ENCODE results near the gene MZT2A.
"Not testable (repeated sequence)": the region's sequence is repeated elsewhere in the genome, so short reads cannot be mapped to it uniquely, and the experiment has no call there.

DNA sequence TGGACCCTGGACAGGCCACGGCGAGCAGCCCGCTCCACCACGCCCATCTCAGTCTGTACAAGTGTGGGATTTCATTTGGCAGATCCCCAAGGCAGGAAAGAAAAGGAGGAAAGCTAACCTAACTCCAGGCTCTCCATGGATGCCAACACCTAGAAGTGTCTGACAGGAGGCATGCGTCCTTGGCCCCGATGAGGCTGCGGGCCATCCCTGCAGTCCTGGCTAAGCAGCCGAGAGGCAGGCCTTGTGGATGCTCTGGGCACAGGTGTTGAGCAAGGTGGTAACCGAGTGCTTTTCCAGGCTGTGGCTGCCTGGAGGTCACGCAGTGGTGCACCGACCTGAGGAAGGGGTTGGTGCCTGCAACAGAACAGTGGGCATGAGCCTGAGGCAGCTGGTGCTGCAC is 42.8 kb upstream of the MZT2A start:
- TF ChIP-seq, protein P1, sequence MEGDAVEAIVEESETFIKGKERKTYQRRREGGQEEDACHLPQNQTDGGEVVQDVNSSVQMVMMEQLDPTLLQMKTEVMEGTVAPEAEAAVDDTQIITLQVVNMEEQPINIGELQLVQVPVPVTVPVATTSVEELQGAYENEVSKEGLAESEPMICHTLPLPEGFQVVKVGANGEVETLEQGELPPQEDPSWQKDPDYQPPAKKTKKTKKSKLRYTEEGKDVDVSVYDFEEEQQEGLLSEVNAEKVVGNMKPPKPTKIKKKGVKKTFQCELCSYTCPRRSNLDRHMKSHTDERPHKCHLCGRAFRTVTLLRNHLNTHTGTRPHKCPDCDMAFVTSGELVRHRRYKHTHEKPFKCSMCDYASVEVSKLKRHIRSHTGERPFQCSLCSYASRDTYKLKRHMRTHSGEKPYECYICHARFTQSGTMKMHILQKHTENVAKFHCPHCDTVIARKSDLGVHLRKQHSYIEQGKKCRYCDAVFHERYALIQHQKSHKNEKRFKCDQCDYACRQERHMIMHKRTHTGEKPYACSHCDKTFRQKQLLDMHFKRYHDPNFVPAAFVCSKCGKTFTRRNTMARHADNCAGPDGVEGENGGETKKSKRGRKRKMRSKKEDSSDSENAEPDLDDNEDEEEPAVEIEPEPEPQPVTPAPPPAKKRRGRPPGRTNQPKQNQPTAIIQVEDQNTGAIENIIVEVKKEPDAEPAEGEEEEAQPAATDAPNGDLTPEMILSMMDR (IDR thresholded peaks at IDR 0.05) = not testable (repeated sequence)
- TF ChIP-seq POLR2A (IDR thresholded peaks at IDR 0.05) = not testable (repeated sequence)
